GM13977 (cell line): ENCODE measurements around the gene AEN.
A peak's percentile ranks its signal among the peaks of the same experiment; 100 is the strongest.

Source experiments
- DNase-seq: peaks from one replicate; pipeline ENCODE4 v3.0.0; 2012; ENCODE audit warnings: low spot score
- CTCF ChIP-seq: IDR thresholded peaks from 2 replicates; pipeline ENCODE4 v1.5.1; 2012; ENCODE audit warnings: mild to moderate bottlenecking, control low read depth; ENCODE audit not compliant: insufficient read depth; ENCODE audit errors: extremely low read depth, missing control alignments
- in situ Hi-C: fragments of 300-500 bp; cut with MboI; formaldehyde crosslinking; loops from one replicate; pipeline ENCODE4 v1.12.0; 2022; ENCODE audit warnings: low sequenced_read_pairs, low pct_unique_long_range_greater_than_20kb, mixed read lengths, inconsistent platforms; ENCODE audit not compliant: unreplicated experiment

Gene AEN

DNA sequence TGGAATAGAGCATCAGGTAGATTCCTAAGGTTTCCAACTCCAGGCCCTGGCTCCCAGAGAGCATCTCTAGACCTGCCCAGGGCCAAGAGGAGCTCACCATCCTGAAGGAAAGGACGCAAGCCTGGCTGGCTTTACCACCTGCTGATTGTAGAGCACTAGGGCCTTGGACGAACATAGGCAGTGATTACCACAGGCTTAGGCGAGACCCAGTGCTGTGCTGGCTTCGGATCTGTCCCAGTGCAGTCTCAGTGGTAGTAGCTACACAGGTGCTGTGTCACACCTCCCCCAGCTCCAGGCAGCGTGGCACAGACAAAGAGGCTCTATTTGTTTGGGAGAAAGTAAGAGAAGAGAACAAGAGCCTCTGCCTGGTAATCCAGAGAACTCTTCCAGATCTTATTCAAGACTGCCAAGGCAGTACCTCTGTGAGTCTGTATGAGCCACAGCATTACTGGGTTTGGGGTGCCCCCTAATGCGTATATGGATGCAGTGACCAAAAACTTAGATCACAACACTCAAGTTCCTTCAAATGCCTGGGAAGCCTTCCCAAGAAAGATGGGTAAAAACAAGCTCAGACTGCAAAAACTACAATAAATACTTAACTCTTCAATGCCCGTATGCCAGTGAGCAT, 43.1 kb downstream of the AEN start:
- no peak for DNase-seq
- in situ Hi-C loops = no loop called here
- TF ChIP-seq CTCF = peak; percentile 44

GRCh38 chr15:88674661-88675060, 53.5 kb downstream of the AEN start:
- TF ChIP-seq CTCF = no peak
- in situ Hi-C loops = no loop called here
- no peak for DNase-seq

GRCh38 chr15:88678755-88679154, 57.6 kb downstream of the AEN start:
- TF ChIP-seq CTCF = no peak
- in situ Hi-C loops = no loop called here
- DNase-seq = no peak

DNA sequence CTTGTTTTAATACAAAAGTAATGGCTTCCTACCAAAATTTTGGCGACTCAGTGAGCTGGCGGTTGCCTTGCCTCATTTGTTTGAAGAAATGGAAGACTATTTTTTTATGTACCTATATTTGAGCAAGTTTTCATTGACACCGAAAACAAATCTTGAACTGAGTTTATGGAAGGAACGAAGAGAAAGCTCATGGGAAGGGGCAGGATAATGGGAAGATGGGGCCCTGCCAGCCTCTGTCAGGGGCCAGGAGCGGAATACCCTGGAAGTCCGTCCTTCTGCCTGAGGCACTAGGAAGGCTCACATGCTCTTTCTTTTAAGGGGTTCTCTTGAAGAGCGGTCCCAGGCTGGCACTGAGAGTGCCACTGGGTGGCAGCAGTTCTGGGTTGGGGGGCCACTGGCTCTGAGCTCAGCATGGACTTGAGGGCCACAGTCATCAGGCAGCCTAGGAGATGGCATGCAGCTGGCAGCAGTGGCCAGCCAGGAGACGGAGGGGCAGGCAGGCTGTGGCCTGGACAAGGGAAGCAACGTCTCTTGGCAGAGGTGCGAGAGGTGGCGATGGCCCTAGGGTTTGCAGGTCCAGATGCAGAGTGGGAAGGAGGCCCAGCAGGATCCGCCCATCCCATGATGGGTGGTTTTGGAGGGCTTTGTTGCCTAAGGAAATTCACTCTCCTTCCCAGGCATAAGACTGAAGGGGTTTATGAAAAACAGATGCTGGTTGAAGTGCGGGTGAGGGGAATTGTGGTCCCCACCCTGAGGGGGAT, 59.3 kb downstream of the AEN start:
- no peak for DNase-seq
- in situ Hi-C loops = no loop called here
- no peak for TF ChIP-seq CTCF

GRCh38 chr15:88681610-88682221, 60.6 kb downstream of the AEN start:
- in situ Hi-C loops = no loop called here
- DNase-seq = no peak
- no peak for TF ChIP-seq CTCF
